Heart left ventricle (tissue), 16 donors: ENCODE results near the gene KIF17. TPM values are rescaled to one million over a fixed set of nuclear protein-coding genes. Genes with fewer than 3 reads are reported as not detected.

Source experiments
- ATAC-seq, 4 donors: fragments of 200-7000 bp; cut with Tn5 transposase; one replicate each; pipeline ENCODE4 v1.9.1; 2020 to 2022; ENCODE audit warnings: moderate library complexity in 4 of 4, mild to moderate bottlenecking in 3 of 4, moderate number of reproducible peaks in 1 of 4
- DNase-seq, 5 donors: peaks; one replicate each; pipeline ENCODE4 v3.0.0-alpha.2; 2020
- H3K27ac ChIP-seq, 12 donors: fragments of 200-600 bp; sonication (generic) in 4 of 12; one replicate each; pipeline versions ENCODE4 v1.5.0 to v1.8.0; 2016 to 2022; ENCODE audit warnings: mild to moderate bottlenecking in 2 of 12
- H3K27me3 ChIP-seq, 9 donors: fragments of 200-600 bp; sonication (generic) in 2 of 9; one replicate each; pipeline versions ENCODE4 v1.5.1 to v1.8.0; 2016 to 2022; ENCODE audit warnings: mild to moderate bottlenecking in 3 of 9
- H3K36me3 ChIP-seq, 9 donors: fragments of 200-600 bp; sonication (generic) in 2 of 9; one replicate each; pipeline versions ENCODE4 v1.5.0 to v1.8.0; 2018 to 2022; ENCODE audit warnings: mild to moderate bottlenecking in 2 of 9
- H3K4me1 ChIP-seq, 12 donors: fragments of 200-600 bp; sonication (generic) in 4 of 12; one replicate each; pipeline versions ENCODE4 v1.5.0 to v1.8.0; 2016 to 2022; ENCODE audit warnings: mild to moderate bottlenecking in 3 of 12
- H3K4me3 ChIP-seq, 12 donors: fragments of 200-600 bp; sonication (generic) in 4 of 12; one replicate each; pipeline versions ENCODE4 v1.5.0 to v1.8.0; 2017 to 2022; ENCODE audit warnings: mild to moderate bottlenecking in 9 of 12, moderate library complexity in 4 of 12
- H3K9me3 ChIP-seq, 12 donors: fragments of 200-600 bp; sonication (generic) in 4 of 12; one replicate each; pipeline versions ENCODE4 v1.5.0 to v1.8.0; 2016 to 2022; ENCODE audit warnings: mild to moderate bottlenecking in 1 of 12
- CTCF ChIP-seq, 12 donors: fragments of 200-600 bp; sonication (generic) in 4 of 12; IDR thresholded peaks; one replicate each; pipeline versions ENCODE4 v1.5.0 to v1.8.0; 2018 to 2022; ENCODE audit warnings: antibody characterized with exemption in 12 of 12, mild to moderate bottlenecking in 5 of 12
- POLR2A ChIP-seq, 2 donors: fragments of 450-650 bp; IDR thresholded peaks; one replicate each; pipeline ENCODE4 v1.6.1; 2017; ENCODE audit warnings: antibody characterized with exemption in 2 of 2, mild to moderate bottlenecking in 2 of 2, moderate library complexity in 2 of 2
- WGBS, 4 donors: extraction: QIAGEN DNeasy Blood & Tissue Kit in 2 of 4; methylation state at CpG; one replicate each; pipeline versions ENCODE4 v1.1.5 to v1.1.7; 2013 to 2018; 5-methylcytosine and 5-hydroxymethylcytosine counted together
- intact Hi-C, 10 donors: fragments of 100-400 bp; cut with DNase I; formaldehyde crosslinking; loops; one replicate each; pipeline versions ENCODE4 v1.11.1 to v1.14.2; 2022
- polyA plus RNA-seq, 2 donors: library from polyadenylated mRNA; stranded (reverse); fragments of 200-250 nt; gene quantifications; one replicate each; pipeline ENCODE4 v1.2.3, GENCODE V29; 2013
- total RNA-seq, 9 donors: library from RNA; depleted of rRNA in 2 of 9; stranded (reverse); fragments of >200 nt in 2 of 9; fragmentation: NEBNext Ultra II Directional in 3 of 9; extraction: Animal tissue kit (Norgen Biotek cat#: 25700) in 3 of 9; gene quantifications; one replicate each; pipeline versions ENCODE4 v1.1.0 to v1.2.4, GENCODE V29; 2016 to 2023
- donor health status: ischemic (EF 13 %, LVEDD 7.1; RV severe dilation, severe dysfunction).
- donor health status: healthy with polysubstance abuse.
- donor health status: DM: no; HTN: yes; CAD: no.
- donor health status: DM: no; HTN: no; CAD: no.
- donor health status: ischemic (EF 25% LVEDD 6.9; RV normal size, moderate dysfunction).
- donor health status: ischemic (EF 25% LVEDD 5.7; RV mildly dilated, moderate dysfunction).
- donor health status: healthy.
- donor health status: DM: yes; HTN: yes; CAD: no.
- donor health status: ischemic (EF 35%, LVEDD 5.7; RV mildly dilated, moderate dysfunction).
- donor health status: nonischemic (EF 11% LVEDD 7.7; RV severe dilation, severe dysfunction).
- donor health status: DM: yes; HTN: yes; CAD: no.
- donor health status: PGD.
- donor health status: ischemic (EF 29% LVEDD 5.4; RV normal size, mild dysfunction).
- donor health status: nonischemic (EF 23%, LVEDD 6.1; RV moderate dilation, normal function).

The KIF17 gene
- total and polyA plus RNA-seq, 11 donors = 1.6 to 9.3 (median 3.4) TPM

GRCh38 chr1:20729990-20730689 is 12.3 kb upstream of the KIF17 start:
- DNase-seq (no peak), ATAC-seq (no peak)
- Histone ChIP-seq H3K27me3 (peaks cover 4 to 45% (median 26%) of the 10 kb centered on the region in 9 donors), H3K9me3 (no peaks in the 10 kb centered on the region), H3K4me3 (no peak overlapping the region), H3K27ac (no peak overlapping the region), H3K36me3 (no peaks in the 10 kb centered on the region), H3K4me1 (peaks cover 0 to 32% (median 13%) of the 10 kb centered on the region in 12 donors)
- TF ChIP-seq POLR2A (IDR thresholded peaks at IDR 0.05) (no peak), CTCF (IDR thresholded peaks at IDR 0.05) (no peak)
- intact Hi-C loops = loop anchor here in 5 of 10 donors (5.0 to 10.0 kb wide), 5 partner anchors 33 to 215 kb away; no protein-coding TSS in a partner anchor
- 17 to 31% (median 23%) methylated on average over 19 of the region's 19 CpGs for WGBS, 4 donors

GRCh38 chr1:20729155-20729931 is 11.5 kb upstream of the KIF17 start:
- Histone ChIP-seq H3K27ac (no peak overlapping the region), H3K9me3 (no peaks in the 10 kb centered on the region), H3K4me3 (no peak overlapping the region), H3K27me3 (peaks cover 4 to 45% (median 26%) of the 10 kb centered on the region in 9 donors), H3K36me3 (no peaks in the 10 kb centered on the region), H3K4me1 (peaks cover 0 to 32% (median 13%) of the 10 kb centered on the region in 12 donors)
- WGBS, 4 donors = 47 to 52% (median 48%) methylated on average over 5 to 14 of the region's 14 CpGs
- DNase-seq (no peak), ATAC-seq (no peak)
- TF ChIP-seq POLR2A (IDR thresholded peaks at IDR 0.05) (no peak), CTCF (IDR thresholded peaks at IDR 0.05) (no peak)
- intact Hi-C loops = loop anchor here in 1 of 10 donors (10.0 kb wide), 1 partner anchor 215 kb away; no protein-coding TSS in a partner anchor

GRCh38 chr1:20728371-20729154 is 10.8 kb upstream of the KIF17 start:
- DNase-seq = no peak
- H3K4me3 ChIP-seq = no peak overlapping the region
- intact Hi-C loops = loop anchor here in 1 of 10 donors (10.0 kb wide), 1 partner anchor 214 kb away; no protein-coding TSS in a partner anchor

More at GRCh38 chr1:20728371-20729154, 10.8 kb upstream of the KIF17 start:
- H3K4me1 ChIP-seq = peaks cover 0 to 31% (median 13%) of the 10 kb centered on the region in 12 donors
- H3K27me3 ChIP-seq = peaks cover 4 to 45% (median 26%) of the 10 kb centered on the region in 9 donors
- no peak overlapping the region for H3K27ac ChIP-seq
- no peaks in the 10 kb centered on the region for H3K9me3 ChIP-seq
- no peak for ATAC-seq
- no peak for TF ChIP-seq CTCF (IDR thresholded peaks at IDR 0.05)
- no peak for TF ChIP-seq POLR2A (IDR thresholded peaks at IDR 0.05)
- WGBS, 4 donors = 52 to 59% (median 57%) methylated on average over 9 of the region's 9 CpGs
- no peaks in the 10 kb centered on the region for H3K36me3 ChIP-seq
